H9 (cell line): ENCODE measurements around the gene ZNF622. TPM values are rescaled to one million over a fixed set of nuclear protein-coding genes. Genes with fewer than 3 reads are reported as not detected.

Experiments used
- DNase-seq: peaks from one replicate; pipeline ENCODE4 v3.0.0-alpha.2; 2017
- H2AFZ ChIP-seq: one replicate; pipeline ENCODE4 v1.6.1; 2013; ENCODE audit warnings: mild to moderate bottlenecking, low read length, control low read depth, moderate library complexity
- H2AK5ac ChIP-seq: 2 replicates; pipeline ENCODE4 v1.6.1; 2013; ENCODE audit warnings: low read length, control low read depth, mixed read lengths; ENCODE audit not compliant: insufficient read length
- H2BK120ac ChIP-seq: one replicate; pipeline ENCODE4 v1.6.1; 2013; ENCODE audit warnings: low read depth, mild to moderate bottlenecking, low read length, control low read depth, inconsistent platforms; ENCODE audit not compliant: poor library complexity, severe bottlenecking
- H2BK12ac ChIP-seq: 2 replicates; pipeline ENCODE4 v1.6.1; 2013; ENCODE audit warnings: low read length, control low read depth, mixed read lengths, low read depth; ENCODE audit not compliant: insufficient read length
- H2BK15ac ChIP-seq: 2 replicates; pipeline ENCODE4 v1.6.1; 2013; ENCODE audit warnings: low read depth, low read length, control low read depth
- H2BK20ac ChIP-seq: one replicate; pipeline ENCODE4 v1.6.1; 2013; ENCODE audit warnings: low read depth, mild to moderate bottlenecking, low read length, control low read depth, inconsistent platforms; ENCODE audit not compliant: poor library complexity, severe bottlenecking
- H2BK5ac ChIP-seq: 2 replicates; pipeline ENCODE4 v1.6.1; 2013; ENCODE audit warnings: low read length, control low read depth, mixed read lengths; ENCODE audit not compliant: insufficient read length
- H3K14ac ChIP-seq: 2 replicates; pipeline ENCODE4 v1.6.1; 2013; ENCODE audit warnings: low read length, control low read depth; ENCODE audit not compliant: insufficient read depth
- H3K18ac ChIP-seq: 2 replicates; pipeline ENCODE4 v1.6.1; 2013; ENCODE audit warnings: low read depth, mild to moderate bottlenecking, mixed read lengths, low read length, control low read depth; ENCODE audit not compliant: insufficient read length
- H3K23ac ChIP-seq: 2 replicates; pipeline ENCODE4 v1.6.1; 2013; ENCODE audit warnings: low read length, control low read depth, mixed read lengths, low read depth; ENCODE audit not compliant: insufficient read length
- H3K23me2 ChIP-seq: 2 replicates; pipeline ENCODE4 v1.6.1; 2013; ENCODE audit warnings: low read depth, mild to moderate bottlenecking, mixed read lengths, low read length, control low read depth; ENCODE audit not compliant: insufficient read length, poor library complexity, severe bottlenecking
- H3K27ac ChIP-seq: 2 replicates; pipeline ENCODE4 v1.5.1; 2013; ENCODE audit warnings: low read length, control low read depth, mixed read lengths, low read depth; ENCODE audit not compliant: insufficient read length
- H3K27me3 ChIP-seq: 2 replicates; pipeline ENCODE4 v1.6.1; 2013; ENCODE audit warnings: low read length, control low read depth, inconsistent platforms; ENCODE audit not compliant: insufficient read depth
- H3K4ac ChIP-seq: 2 replicates; pipeline ENCODE4 v1.6.1; 2013; ENCODE audit warnings: low read depth, mild to moderate bottlenecking, control low read depth, inconsistent platforms, low read length, moderate library complexity
- H3K4me1 ChIP-seq: 2 replicates; pipeline ENCODE4 v1.6.1; 2013; ENCODE audit warnings: low read length, control low read depth, inconsistent platforms; ENCODE audit not compliant: insufficient read depth
- H3K4me2 ChIP-seq: 2 replicates; pipeline ENCODE4 v1.6.1; 2013; ENCODE audit warnings: low read length, control low read depth, mixed read lengths; ENCODE audit not compliant: insufficient read length, insufficient read depth
- H3K56ac ChIP-seq: 2 replicates; pipeline ENCODE4 v1.6.1; 2013; ENCODE audit warnings: low read depth, mild to moderate bottlenecking, mixed read lengths, low read length, control low read depth; ENCODE audit not compliant: insufficient read length
- H3K79me1 ChIP-seq: 2 replicates; pipeline ENCODE4 v1.6.1; 2013; ENCODE audit warnings: low read depth, mild to moderate bottlenecking, moderate library complexity, low read length, control low read depth, inconsistent platforms; ENCODE audit not compliant: insufficient read depth, poor library complexity, severe bottlenecking
- H3K79me2 ChIP-seq: 2 replicates; pipeline ENCODE4 v1.6.1; 2013; ENCODE audit warnings: low read length, control low read depth, inconsistent platforms; ENCODE audit not compliant: insufficient read depth
- H3K9ac ChIP-seq: 2 replicates; pipeline ENCODE4 v1.6.1; 2013; ENCODE audit warnings: low read length, control low read depth, mixed read lengths; ENCODE audit not compliant: insufficient read length; ENCODE audit errors: extremely low read depth
- H3K9me3 ChIP-seq: one replicate; pipeline ENCODE4 v1.6.1; 2013; ENCODE audit warnings: low read depth, low read length, inconsistent platforms; ENCODE audit not compliant: control insufficient read depth
- H3T11ph ChIP-seq: one replicate; pipeline ENCODE4 v1.6.1; 2013; ENCODE audit warnings: mild to moderate bottlenecking, low read length, control low read depth, inconsistent platforms
- H4K20me1 ChIP-seq: one replicate; pipeline ENCODE4 v1.6.1; 2013; ENCODE audit not compliant: control insufficient read depth, insufficient read length, insufficient read depth
- H4K5ac ChIP-seq: 2 replicates; pipeline ENCODE4 v1.6.1; 2013; ENCODE audit warnings: low read depth, mild to moderate bottlenecking, mixed read lengths, low read length, control low read depth; ENCODE audit not compliant: insufficient read length
- H4K8ac ChIP-seq: replicated peaks from 2 replicates; pipeline ENCODE4 v1.6.1; 2013; ENCODE audit warnings: low read length, control low read depth, mixed read lengths, low read depth; ENCODE audit not compliant: insufficient read length
- H4K91ac ChIP-seq: 2 replicates; pipeline ENCODE4 v1.6.1; 2013; ENCODE audit warnings: low read depth, mild to moderate bottlenecking, moderate library complexity, mixed read lengths, low read length, control low read depth; ENCODE audit not compliant: insufficient read length
- H3K27ac Mint-ChIP-seq, 3 experiments: 2 replicates in 2 of 3; 3 replicates in 1 of 3; pipeline ENCODE4 v1.8.0; 2020 to 2021; ENCODE audit warnings: mixed read lengths in 3 of 3, mild to moderate bottlenecking in 1 of 3, moderate library complexity in 1 of 3
- H3K27me3 Mint-ChIP-seq: 2 replicates; pipeline ENCODE4 v1.8.0; 2021; ENCODE audit warnings: low read depth, mild to moderate bottlenecking, moderate library complexity, mixed read lengths
- H3K36me3 Mint-ChIP-seq, 3 experiments: 2 replicates in 2 of 3; 3 replicates in 1 of 3; pipeline ENCODE4 v1.8.0; 2020 to 2021; ENCODE audit warnings: low read depth in 3 of 3, mixed read lengths in 3 of 3; ENCODE audit not compliant: insufficient read depth in 1 of 3
- H3K4me1 Mint-ChIP-seq, 2 experiments: 2 replicates each; pipeline ENCODE4 v1.8.0; 2020; ENCODE audit warnings: mixed read lengths in 2 of 2
- H3K4me3 Mint-ChIP-seq, 2 experiments: 2 replicates in 1 of 2; 3 replicates in 1 of 2; pipeline ENCODE4 v1.8.0; 2020 to 2021; ENCODE audit warnings: mild to moderate bottlenecking in 2 of 2, mixed read lengths in 2 of 2, moderate library complexity in 1 of 2
- H3K9me3 Mint-ChIP-seq, 2 experiments: 2 replicates in 1 of 2; 3 replicates in 1 of 2; pipeline ENCODE4 v1.8.0; 2020; ENCODE audit warnings: mild to moderate bottlenecking in 2 of 2, mixed read lengths in 2 of 2, moderate library complexity in 1 of 2
- CTCF ChIP-seq: fragments of 200-600 bp; sonication (generic); conservative IDR thresholded peaks from 3 replicates; pipeline ENCODE4 v1.8.0; 2021; ENCODE audit warnings: antibody characterized with exemption, mild to moderate bottlenecking
- WGBS: extraction: QIAGEN DNeasy Blood & Tissue Kit; methylation state at CpG from one replicate; pipeline ENCODE4 v1.1.7; 2013; ENCODE audit warnings: missing lambda C conversion rate, low lambda C conversion rate, mixed read lengths; ENCODE audit not compliant: insufficient read length; ENCODE audit errors: extremely low coverage; 5-methylcytosine and 5-hydroxymethylcytosine counted together
- total RNA-seq: library from RNA; stranded (reverse); gene quantifications from 2 replicates; pipeline ENCODE4 v1.2.1, GENCODE V29; 2021

The ZNF622 gene
- total RNA-seq, 1 experiment from 2014 or later: 42.2 TPM

GRCh38 chr5:16450163-16450562 is 15.4 kb downstream of the ZNF622 start:
- no peak overlapping the region for H3K27ac Mint-ChIP-seq
- H4K20me1 ChIP-seq: no peaks in the 10 kb centered on the region
- no peak overlapping the region for H4K91ac ChIP-seq
- no peaks in the 10 kb centered on the region; the same call in 1 of the 2 replicates for H3K79me2 ChIP-seq
- H3K4me2 ChIP-seq: no peak overlapping the region
- H3K79me1 ChIP-seq: no peaks in the 10 kb centered on the region
- H3K9me3 ChIP-seq: no peaks in the 10 kb centered on the region
- no peaks in the 10 kb centered on the region for H3K27me3 Mint-ChIP-seq
- H3K27ac ChIP-seq: no peak overlapping the region
- H2AFZ ChIP-seq: no peak overlapping the region
- H3K14ac ChIP-seq: no peak overlapping the region
- WGBS: no CpG with 5 or more reads among the region's 2 CpGs
- no peak overlapping the region for H3K18ac ChIP-seq
- no peak overlapping the region for H3K23ac ChIP-seq
- H3K9ac ChIP-seq: no peak overlapping the region
- H3K4me3 Mint-ChIP-seq: no peak overlapping the region
- no peak overlapping the region for H2AK5ac ChIP-seq
- H3K4me1 Mint-ChIP-seq: peaks cover 0 to 3% of the 10 kb centered on the region in 2 experiments; a peak in 1 of 4 replicates
- no peak overlapping the region for H3K56ac ChIP-seq
- no peak overlapping the region for H3T11ph ChIP-seq
- no peak overlapping the region for H2BK12ac ChIP-seq
- DNase-seq: no peak
- peaks cover 32 to 70% (median 46%) of the 10 kb centered on the region in 3 experiments; a peak in 6 of 7 replicates for H3K36me3 Mint-ChIP-seq
- no peak for TF ChIP-seq CTCF
- no peaks in the 10 kb centered on the region; the same call in 1 of the 2 replicates for H3K27me3 ChIP-seq
- no peaks in the 10 kb centered on the region for H3K4me1 ChIP-seq
- H2BK20ac ChIP-seq: no peak overlapping the region
- H2BK5ac ChIP-seq: no peak overlapping the region
- no peak overlapping the region for H2BK120ac ChIP-seq
- H3K4ac ChIP-seq: no peak overlapping the region
- no peaks in the 10 kb centered on the region for H3K9me3 Mint-ChIP-seq
- H4K8ac ChIP-seq: no peak overlapping the region
- no peak overlapping the region for H4K5ac ChIP-seq
- H3K23me2 ChIP-seq: no peaks in the 10 kb centered on the region
- no peak overlapping the region for H2BK15ac ChIP-seq
